Thymus (tissue), 11 donors: ENCODE data around the gene UBL4B. TPM values are rescaled to one million over a fixed set of nuclear protein-coding genes. Genes with fewer than 3 reads are reported as not detected.

Experiments
- DNase-seq, 9 donors: peaks; one replicate each; pipeline ENCODE4 v3.0.0-alpha.2; 2013; ENCODE audit warnings: low spot score in 9 of 9, low read depth in 6 of 9, missing footprints in 1 of 9
- H3K27ac ChIP-seq, 2 donors: one replicate each; pipeline ENCODE4 v1.5.1; 2013; ENCODE audit warnings: control low read depth in 1 of 2, low read depth in 1 of 2, low read length in 1 of 2, mild to moderate bottlenecking in 1 of 2, moderate library complexity in 1 of 2
- H3K27me3 ChIP-seq, 2 donors: one replicate each; pipeline ENCODE4 v1.5.1; 2013; ENCODE audit warnings: low read length in 1 of 2; ENCODE audit not compliant: control insufficient read depth in 2 of 2, insufficient read depth in 1 of 2
- H3K36me3 ChIP-seq, 2 donors: one replicate each; pipeline ENCODE4 v1.5.1; 2013; ENCODE audit warnings: low read length in 1 of 2, mild to moderate bottlenecking in 1 of 2, moderate library complexity in 1 of 2; ENCODE audit not compliant: control insufficient read depth in 2 of 2, insufficient read depth in 2 of 2
- H3K4me1 ChIP-seq, 2 donors: one replicate each; pipeline ENCODE4 v1.5.1; 2013; ENCODE audit warnings: low read length in 2 of 2; ENCODE audit not compliant: control insufficient read depth in 2 of 2, insufficient read depth in 2 of 2
- H3K4me3 ChIP-seq, 2 donors: one replicate each; pipeline ENCODE4 v1.5.1; 2013; ENCODE audit warnings: low read length in 2 of 2, control low read depth in 1 of 2, mild to moderate bottlenecking in 1 of 2
- H3K9me3 ChIP-seq, 2 donors: one replicate each; pipeline ENCODE4 v1.5.1; 2013; ENCODE audit warnings: low read length in 1 of 2, mild to moderate bottlenecking in 1 of 2; ENCODE audit not compliant: control insufficient read depth in 2 of 2, insufficient read depth in 1 of 2
- WGBS: extraction: QIAGEN DNeasy Blood & Tissue Kit; methylation state at CpG from one replicate; pipeline ENCODE4 v1.1.7; 2013; 5-methylcytosine and 5-hydroxymethylcytosine counted together
- polyA plus RNA-seq: library from polyadenylated mRNA; stranded (reverse); fragments of 200-250 nt; gene quantifications from one replicate; pipeline ENCODE4 v1.2.3, GENCODE V29; 2013
- total RNA-seq: library from RNA; stranded (reverse); fragments of 120-200 nt; gene quantifications from one replicate; pipeline ENCODE4 v1.2.4, GENCODE V29; 2013
- donor health status: healthy.

Gene UBL4B
- total and polyA plus RNA-seq, 2 donors, result 0.11 TPM; not detected in 1

GRCh38 chr1:110135246-110135645 lies 23.0 kb downstream of the UBL4B start:
- Histone ChIP-seq H3K4me3 (no peak overlapping the region), H3K27me3 (peaks cover 3 to 48% of the 10 kb centered on the region in 2 donors), H3K4me1 (peaks cover 11 to 13% of the 10 kb centered on the region in 2 donors), H3K27ac (no peak overlapping the region), H3K36me3 (no peaks in the 10 kb centered on the region), H3K9me3 (no peaks in the 10 kb centered on the region)
- no peak for DNase-seq
- 67% methylated on average over 4 of the region's 4 CpGs for WGBS

GRCh38 chr1:110135666-110136065 lies 23.4 kb downstream of the UBL4B start:
- H3K27me3 ChIP-seq, result peaks cover 0 to 44% of the 10 kb centered on the region in 2 donors
- H3K9me3 ChIP-seq, result no peaks in the 10 kb centered on the region
- no peak for DNase-seq

GRCh38 chr1:110136911-110137310 lies 24.7 kb downstream of the UBL4B start:
- Histone ChIP-seq H3K36me3 (no peaks in the 10 kb centered on the region), H3K4me3 (no peak overlapping the region), H3K27me3 (peaks cover 2 to 42% of the 10 kb centered on the region in 2 donors), H3K27ac (no peak overlapping the region), H3K4me1 (peaks cover 11 to 13% of the 10 kb centered on the region in 2 donors), H3K9me3 (no peaks in the 10 kb centered on the region)
- WGBS, result 2% methylated on average over 7 of the region's 7 CpGs
- DNase-seq, result peak in 8 of 9 donors; percentile 13 to 69 (median 39)

More at GRCh38 chr1:110135666-110136065, 23.4 kb downstream of the UBL4B start:
- Histone ChIP-seq H3K4me1 (peaks cover 11 to 13% of the 10 kb centered on the region in 2 donors), H3K4me3 (no peak overlapping the region), H3K27ac (no peak overlapping the region), H3K36me3 (no peaks in the 10 kb centered on the region)
- WGBS, result 93% methylated on average over 10 of the region's 10 CpGs

DNA sequence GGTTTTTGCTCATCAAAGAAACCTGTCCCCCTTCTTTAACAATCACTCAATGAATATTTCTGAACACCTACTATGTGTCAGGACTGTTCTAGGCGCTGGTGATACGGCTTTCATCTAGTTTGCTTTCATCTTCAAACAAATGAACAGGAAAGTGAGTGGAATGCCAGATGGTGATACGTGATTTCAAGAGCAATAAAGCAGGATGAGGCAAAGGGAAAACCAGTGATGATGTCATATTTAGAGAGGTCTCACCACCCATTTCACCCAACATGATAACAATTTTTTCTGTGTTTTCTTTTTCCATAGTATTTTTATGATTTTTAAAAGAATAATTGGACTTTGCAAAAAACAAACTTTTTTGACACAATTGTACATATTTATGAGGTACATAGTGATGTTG lies 26.7 kb downstream of the UBL4B start:
- H3K36me3 ChIP-seq, result no peaks in the 10 kb centered on the region
- H3K27ac ChIP-seq, result no peak overlapping the region
- DNase-seq, result no peak
- no peak overlapping the region for H3K4me3 ChIP-seq
- H3K4me1 ChIP-seq, result peaks cover 11 to 13% of the 10 kb centered on the region in 2 donors
- WGBS, result 80% methylated on average over 3 of the region's 3 CpGs
- H3K9me3 ChIP-seq, result no peaks in the 10 kb centered on the region
- peaks cover 2 to 34% of the 10 kb centered on the region in 2 donors for H3K27me3 ChIP-seq

DNA sequence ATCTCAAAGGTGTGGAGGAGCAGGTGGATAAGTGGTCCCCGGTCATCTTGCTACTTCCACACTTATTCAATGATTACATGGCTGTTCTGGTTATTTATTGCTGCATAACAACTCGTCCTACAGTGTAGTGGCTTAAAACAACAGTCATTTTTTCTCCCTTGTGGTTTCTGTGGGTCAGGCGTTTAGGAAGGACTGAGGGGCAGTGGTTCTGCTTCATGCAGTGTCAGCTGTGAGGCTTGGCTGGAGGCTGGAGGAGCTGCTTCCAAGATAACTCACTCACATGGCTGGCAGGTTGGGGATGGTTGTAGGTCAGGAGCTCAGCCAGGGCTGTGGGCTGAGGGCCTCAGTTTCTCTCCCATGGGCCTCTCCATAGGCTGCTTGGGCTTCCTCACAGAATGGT lies 32.1 kb downstream of the UBL4B start:
- no peak for DNase-seq
- Histone ChIP-seq H3K9me3 (no peaks in the 10 kb centered on the region), H3K36me3 (no peaks in the 10 kb centered on the region), H3K27me3 (peaks cover 9 to 46% of the 10 kb centered on the region in 2 donors), H3K4me1 (no peaks in the 10 kb centered on the region), H3K27ac (no peak overlapping the region), H3K4me3 (no peak overlapping the region)
- WGBS, result 23% methylated on average over 3 of the region's 3 CpGs

GRCh38 chr1:110148961-110149360 lies 36.7 kb downstream of the UBL4B start:
- Histone ChIP-seq H3K27me3 (peaks cover 28 to 74% of the 10 kb centered on the region in 2 donors), H3K9me3 (no peaks in the 10 kb centered on the region), H3K27ac (no peak overlapping the region), H3K36me3 (no peaks in the 10 kb centered on the region), H3K4me1 (no peaks in the 10 kb centered on the region), H3K4me3 (no peak overlapping the region)
- WGBS, result 42% methylated on average over 4 of the region's 4 CpGs
- DNase-seq, result no peak

DNA sequence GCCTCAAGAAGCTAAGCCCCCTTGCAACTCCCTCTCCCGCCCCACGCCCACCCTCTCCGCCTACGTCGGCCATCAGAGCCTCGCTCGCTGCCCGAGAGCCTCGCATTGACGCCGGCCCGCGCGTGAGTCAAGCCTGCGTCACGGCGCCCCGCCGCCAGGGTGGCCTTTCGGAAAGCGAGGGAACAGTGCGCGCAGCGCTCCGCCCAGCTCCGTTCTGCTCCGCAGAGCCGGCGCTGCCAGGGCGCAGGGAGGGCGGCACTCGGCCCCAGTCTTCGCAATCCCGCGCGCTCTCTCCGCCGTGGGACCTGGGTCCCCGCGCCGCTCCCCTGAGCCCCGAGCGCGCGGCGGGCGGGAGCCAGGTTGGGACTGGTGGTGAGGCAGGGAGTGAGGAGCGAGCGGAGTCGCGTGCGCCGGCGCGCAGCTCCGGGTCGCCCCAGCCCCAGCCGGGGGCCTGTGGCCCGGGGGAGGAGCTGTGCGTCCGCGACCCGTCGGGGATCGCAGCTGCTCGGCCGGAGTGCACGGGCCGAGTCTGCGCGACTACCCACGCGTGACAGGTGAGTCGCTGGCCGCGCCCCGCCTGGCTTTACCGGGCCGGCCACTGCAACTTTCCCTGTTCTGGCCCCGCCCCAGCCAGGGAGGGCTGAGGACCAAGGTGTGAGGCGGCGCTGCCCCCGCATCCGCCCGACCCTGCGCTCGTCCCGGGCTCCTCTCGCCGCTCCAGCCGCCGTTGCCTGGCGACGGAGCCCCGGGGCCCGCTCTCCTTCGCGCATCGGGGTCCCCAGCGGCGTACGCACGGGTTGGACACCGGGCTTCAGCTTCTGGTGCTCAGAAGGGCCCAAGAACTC lies 38.3 kb downstream of the UBL4B start, which contains the start of gene SLC6A17:
Gene SLC6A17 (plus strand): TSS at position 165 of the 845 bp plus-strand sequence. CDS start 16,436 bp downstream, outside the sequence.
- H3K4me1 ChIP-seq, result no peaks in the 10 kb centered on the region
- no peaks in the 10 kb centered on the region for H3K9me3 ChIP-seq
- H3K36me3 ChIP-seq, result no peaks in the 10 kb centered on the region
- WGBS, result 4% methylated on average over 104 of the region's 104 CpGs
- no peak within 1 kb of the TSS for H3K27ac ChIP-seq
- no peak within 1 kb of the TSS for H3K4me3 ChIP-seq
- peaks cover 30 to 81% of the 10 kb centered on the region in 2 donors for H3K27me3 ChIP-seq
- DNase-seq, result no peak

DNA sequence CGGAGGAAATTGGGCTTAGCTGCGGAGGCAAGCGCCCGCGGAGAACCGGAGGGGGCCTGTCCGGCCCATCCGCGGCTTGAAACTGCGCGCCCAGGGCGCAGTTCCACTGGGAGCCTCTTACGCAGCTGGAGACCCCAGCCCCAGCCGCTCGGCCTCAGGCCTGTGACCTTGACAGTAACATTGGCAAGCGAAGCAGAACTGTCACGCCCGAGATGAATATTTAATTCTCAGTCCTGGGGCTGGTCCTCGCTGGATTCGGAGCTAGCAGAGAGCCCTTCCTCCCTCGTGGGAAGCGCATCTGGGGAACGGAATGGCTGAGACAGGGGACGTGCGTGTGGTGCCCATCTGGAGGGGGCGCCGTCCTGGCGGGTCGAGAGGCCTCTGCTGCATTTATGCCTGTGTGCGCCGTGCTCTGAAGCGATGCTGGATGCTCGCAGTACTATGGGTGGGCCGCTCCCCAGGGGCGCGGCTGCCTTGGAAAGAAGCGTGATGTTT lies 39.0 kb downstream of the UBL4B start:
- no peaks in the 10 kb centered on the region for H3K9me3 ChIP-seq
- H3K4me3 ChIP-seq, result no peak overlapping the region
- H3K4me1 ChIP-seq, result no peaks in the 10 kb centered on the region
- H3K36me3 ChIP-seq, result no peaks in the 10 kb centered on the region
- 13% methylated on average over 37 of the region's 37 CpGs for WGBS
- no peak overlapping the region for H3K27ac ChIP-seq
- DNase-seq, result no peak
- H3K27me3 ChIP-seq, result peaks cover 30 to 83% of the 10 kb centered on the region in 2 donors

- Histone ChIP-seq H3K4me1 (no peaks in the 10 kb centered on the region), H3K27me3 (peaks cover 30 to 75% of the 10 kb centered on the region in 2 donors), H3K36me3 (no peaks in the 10 kb centered on the region), H3K27ac (no peak overlapping the region), H3K9me3 (no peaks in the 10 kb centered on the region), H3K4me3 (no peak overlapping the region)
- 74% methylated on average over 8 of the region's 8 CpGs for WGBS
- DNase-seq, result no peak
Measured at GRCh38 chr1:110152133-110152785, 40.0 kb downstream of the UBL4B start.
